ENCODE measurements around the gene ZNF569. TPM values are rescaled to one million over a fixed set of nuclear protein-coding genes. Genes with fewer than 3 reads are reported as not detected.

ZNF569 gene
- total and polyA plus RNA-seq, 2 of the 13 experiments (the other 11 are each of a cell fraction or from before 2014, with no cell fraction given) = 1.4 to 5.7 TPM

DNA sequence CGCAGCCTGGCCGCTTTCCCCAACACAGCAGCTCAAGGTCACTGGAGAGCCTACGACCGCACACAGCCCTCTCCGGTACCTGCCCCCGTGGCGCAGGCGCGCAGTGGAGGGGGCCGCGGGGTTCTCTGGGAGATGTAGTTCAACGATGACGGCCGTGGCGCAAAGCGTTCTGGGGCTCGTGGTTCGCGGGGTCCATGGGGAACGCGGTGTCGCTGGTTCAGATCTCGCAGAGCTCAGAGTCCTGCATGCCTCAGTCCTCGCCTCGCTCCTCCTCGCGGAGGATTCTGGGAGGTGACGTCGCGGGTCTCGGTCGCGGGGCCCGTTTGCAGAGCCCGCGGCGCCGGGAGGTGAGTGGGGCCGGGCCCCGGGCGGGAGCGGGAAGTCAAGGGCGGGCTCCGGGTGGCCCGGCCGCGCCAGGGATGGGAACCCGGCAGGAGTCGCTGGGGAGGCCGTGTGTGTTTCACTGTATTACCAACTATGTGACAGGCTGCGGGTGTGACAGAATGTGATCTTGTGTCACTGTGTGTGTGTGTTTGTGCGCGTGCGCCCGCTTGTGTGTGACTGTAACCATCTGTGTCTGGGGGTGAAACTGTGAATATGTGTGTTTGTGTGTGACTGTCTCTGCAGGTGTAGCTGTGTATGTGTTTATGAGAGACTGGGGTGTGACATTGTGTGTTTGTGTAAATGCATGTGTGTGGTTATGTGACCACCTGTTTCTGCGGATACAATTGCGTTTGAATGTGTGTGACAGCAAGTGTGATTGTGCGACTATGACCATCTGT is 96.2 kb downstream of the ZNF569 start, which contains the start of gene ZNF527 (continued):
- TF ChIP-seq ZSCAN20 (CRISPR knock-in tag; IDR thresholded peaks at IDR 0.05; ENCODE audit: borderline replicate concordance) (no peak), BRD4 (CRISPR knock-in tag; IDR thresholded peaks at IDR 0.05) (peak; percentile 31; the same call in 1 of the 2 replicates), ZSCAN29 (CRISPR knock-in tag; conservative IDR thresholded peaks at IDR 0.05) (no peak), NFYC (CRISPR knock-in tag; IDR thresholded peaks at IDR 0.05) (peak; percentile 45; the same call in 1 of the 2 replicates), ZNF451 (CRISPR knock-in tag; IDR thresholded peaks at IDR 0.05) (peak; percentile 48; the same call in 1 of the 2 replicates), TRIM24 (CRISPR knock-in tag; IDR thresholded peaks at IDR 0.05) (no peak), ZNF124 (CRISPR knock-in tag; IDR thresholded peaks at IDR 0.05) (0 out of 2 replicates have a peak, but pooled peaks have one; percentile 29), AGO2 (optimal IDR thresholded peaks at IDR 0.05; ENCODE audit: low read depth, low read length) (no peak)
- TF ChIP-seq, protein P1, sequence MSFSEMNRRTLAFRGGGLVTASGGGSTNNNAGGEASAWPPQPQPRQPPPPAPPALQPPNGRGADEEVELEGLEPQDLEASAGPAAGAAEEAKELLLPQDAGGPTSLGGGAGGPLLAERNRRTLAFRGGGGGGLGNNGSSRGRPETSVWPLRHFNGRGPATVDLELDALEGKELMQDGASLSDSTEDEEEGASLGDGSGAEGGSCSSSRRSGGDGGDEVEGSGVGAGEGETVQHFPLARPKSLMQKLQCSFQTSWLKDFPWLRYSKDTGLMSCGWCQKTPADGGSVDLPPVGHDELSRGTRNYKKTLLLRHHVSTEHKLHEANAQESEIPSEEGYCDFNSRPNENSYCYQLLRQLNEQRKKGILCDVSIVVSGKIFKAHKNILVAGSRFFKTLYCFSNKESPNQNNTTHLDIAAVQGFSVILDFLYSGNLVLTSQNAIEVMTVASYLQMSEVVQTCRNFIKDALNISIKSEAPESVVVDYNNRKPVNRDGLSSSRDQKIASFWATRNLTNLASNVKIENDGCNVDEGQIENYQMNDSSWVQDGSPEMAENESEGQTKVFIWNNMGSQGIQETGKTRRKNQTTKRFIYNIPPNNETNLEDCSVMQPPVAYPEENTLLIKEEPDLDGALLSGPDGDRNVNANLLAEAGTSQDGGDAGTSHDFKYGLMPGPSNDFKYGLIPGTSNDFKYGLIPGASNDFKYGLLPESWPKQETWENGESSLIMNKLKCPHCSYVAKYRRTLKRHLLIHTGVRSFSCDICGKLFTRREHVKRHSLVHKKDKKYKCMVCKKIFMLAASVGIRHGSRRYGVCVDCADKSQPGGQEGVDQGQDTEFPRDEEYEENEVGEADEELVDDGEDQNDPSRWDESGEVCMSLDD (CRISPR knock-in tag; IDR thresholded peaks at IDR 0.05; ENCODE audit: borderline replicate concordance) = 0 out of 2 replicates have a peak, but pooled peaks have one; percentile 43
- TF ChIP-seq, protein P2, sequence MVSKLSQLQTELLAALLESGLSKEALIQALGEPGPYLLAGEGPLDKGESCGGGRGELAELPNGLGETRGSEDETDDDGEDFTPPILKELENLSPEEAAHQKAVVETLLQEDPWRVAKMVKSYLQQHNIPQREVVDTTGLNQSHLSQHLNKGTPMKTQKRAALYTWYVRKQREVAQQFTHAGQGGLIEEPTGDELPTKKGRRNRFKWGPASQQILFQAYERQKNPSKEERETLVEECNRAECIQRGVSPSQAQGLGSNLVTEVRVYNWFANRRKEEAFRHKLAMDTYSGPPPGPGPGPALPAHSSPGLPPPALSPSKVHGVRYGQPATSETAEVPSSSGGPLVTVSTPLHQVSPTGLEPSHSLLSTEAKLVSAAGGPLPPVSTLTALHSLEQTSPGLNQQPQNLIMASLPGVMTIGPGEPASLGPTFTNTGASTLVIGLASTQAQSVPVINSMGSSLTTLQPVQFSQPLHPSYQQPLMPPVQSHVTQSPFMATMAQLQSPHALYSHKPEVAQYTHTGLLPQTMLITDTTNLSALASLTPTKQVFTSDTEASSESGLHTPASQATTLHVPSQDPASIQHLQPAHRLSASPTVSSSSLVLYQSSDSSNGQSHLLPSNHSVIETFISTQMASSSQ (IDR thresholded peaks at IDR 0.05; ENCODE audit: low read depth) = no peak
- TF ChIP-seq, protein P2 (CRISPR knock-in tag; IDR thresholded peaks at IDR 0.05; ENCODE audit: borderline replicate concordance) = no peak
- TF ChIP-seq, protein P3, sequence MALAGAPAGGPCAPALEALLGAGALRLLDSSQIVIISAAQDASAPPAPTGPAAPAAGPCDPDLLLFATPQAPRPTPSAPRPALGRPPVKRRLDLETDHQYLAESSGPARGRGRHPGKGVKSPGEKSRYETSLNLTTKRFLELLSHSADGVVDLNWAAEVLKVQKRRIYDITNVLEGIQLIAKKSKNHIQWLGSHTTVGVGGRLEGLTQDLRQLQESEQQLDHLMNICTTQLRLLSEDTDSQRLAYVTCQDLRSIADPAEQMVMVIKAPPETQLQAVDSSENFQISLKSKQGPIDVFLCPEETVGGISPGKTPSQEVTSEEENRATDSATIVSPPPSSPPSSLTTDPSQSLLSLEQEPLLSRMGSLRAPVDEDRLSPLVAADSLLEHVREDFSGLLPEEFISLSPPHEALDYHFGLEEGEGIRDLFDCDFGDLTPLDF (CRISPR knock-in tag; IDR thresholded peaks at IDR 0.05) = peak; percentile 76; the same call in 1 of the 2 replicates
- TF ChIP-seq, protein P4, sequence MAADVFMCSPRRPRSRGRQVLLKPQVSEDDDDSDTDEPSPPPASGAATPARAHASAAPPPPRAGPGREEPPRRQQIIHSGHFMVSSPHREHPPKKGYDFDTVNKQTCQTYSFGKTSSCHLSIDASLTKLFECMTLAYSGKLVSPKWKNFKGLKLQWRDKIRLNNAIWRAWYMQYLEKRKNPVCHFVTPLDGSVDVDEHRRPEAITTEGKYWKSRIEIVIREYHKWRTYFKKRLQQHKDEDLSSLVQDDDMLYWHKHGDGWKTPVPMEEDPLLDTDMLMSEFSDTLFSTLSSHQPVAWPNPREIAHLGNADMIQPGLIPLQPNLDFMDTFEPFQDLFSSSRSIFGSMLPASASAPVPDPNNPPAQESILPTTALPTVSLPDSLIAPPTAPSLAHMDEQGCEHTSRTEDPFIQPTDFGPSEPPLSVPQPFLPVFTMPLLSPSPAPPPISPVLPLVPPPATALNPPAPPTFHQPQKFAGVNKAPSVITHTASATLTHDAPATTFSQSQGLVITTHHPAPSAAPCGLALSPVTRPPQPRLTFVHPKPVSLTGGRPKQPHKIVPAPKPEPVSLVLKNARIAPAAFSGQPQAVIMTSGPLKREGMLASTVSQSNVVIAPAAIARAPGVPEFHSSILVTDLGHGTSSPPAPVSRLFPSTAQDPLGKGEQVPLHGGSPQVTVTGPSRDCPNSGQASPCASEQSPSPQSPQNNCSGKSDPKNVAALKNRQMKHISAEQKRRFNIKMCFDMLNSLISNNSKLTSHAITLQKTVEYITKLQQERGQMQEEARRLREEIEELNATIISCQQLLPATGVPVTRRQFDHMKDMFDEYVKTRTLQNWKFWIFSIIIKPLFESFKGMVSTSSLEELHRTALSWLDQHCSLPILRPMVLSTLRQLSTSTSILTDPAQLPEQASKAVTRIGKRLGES (CRISPR knock-in tag; IDR thresholded peaks at IDR 0.05; ENCODE audit: borderline replicate concordance) = no peak
- TF ChIP-seq, protein P5, sequence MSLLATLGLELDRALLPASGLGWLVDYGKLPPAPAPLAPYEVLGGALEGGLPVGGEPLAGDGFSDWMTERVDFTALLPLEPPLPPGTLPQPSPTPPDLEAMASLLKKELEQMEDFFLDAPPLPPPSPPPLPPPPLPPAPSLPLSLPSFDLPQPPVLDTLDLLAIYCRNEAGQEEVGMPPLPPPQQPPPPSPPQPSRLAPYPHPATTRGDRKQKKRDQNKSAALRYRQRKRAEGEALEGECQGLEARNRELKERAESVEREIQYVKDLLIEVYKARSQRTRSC (CRISPR knock-in tag; IDR thresholded peaks at IDR 0.05; ENCODE audit: low read depth) = no peak
- TF ChIP-seq, protein P6, sequence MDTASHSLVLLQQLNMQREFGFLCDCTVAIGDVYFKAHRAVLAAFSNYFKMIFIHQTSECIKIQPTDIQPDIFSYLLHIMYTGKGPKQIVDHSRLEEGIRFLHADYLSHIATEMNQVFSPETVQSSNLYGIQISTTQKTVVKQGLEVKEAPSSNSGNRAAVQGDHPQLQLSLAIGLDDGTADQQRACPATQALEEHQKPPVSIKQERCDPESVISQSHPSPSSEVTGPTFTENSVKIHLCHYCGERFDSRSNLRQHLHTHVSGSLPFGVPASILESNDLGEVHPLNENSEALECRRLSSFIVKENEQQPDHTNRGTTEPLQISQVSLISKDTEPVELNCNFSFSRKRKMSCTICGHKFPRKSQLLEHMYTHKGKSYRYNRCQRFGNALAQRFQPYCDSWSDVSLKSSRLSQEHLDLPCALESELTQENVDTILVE (CRISPR knock-in tag; IDR thresholded peaks at IDR 0.05) = peak; percentile 79

All from HepG2 (cell line).